WTC11 (cell line): Measurements from ENCODE around the gene NUDT3.

Source experiments
- E2F4 ChIP-seq: sonication (generic); formaldehyde crosslinking; IDR thresholded peaks from 2 replicates; pipeline ENCODE4 v1.8.1; 2022; ENCODE audit warnings: low read depth, mild to moderate bottlenecking, moderate library complexity, missing genetic modification reagents, borderline replicate concordance
- JUN ChIP-seq: sonication (generic); formaldehyde crosslinking; IDR thresholded peaks from 2 replicates; pipeline ENCODE4 v1.8.0; 2023; ENCODE audit warnings: mild to moderate bottlenecking, missing genetic modification reagents
- USF2 ChIP-seq: sonication (generic); formaldehyde crosslinking; IDR thresholded peaks from 2 replicates; pipeline ENCODE4 v1.8.1; 2023; ENCODE audit warnings: mild to moderate bottlenecking, missing genetic modification reagents, moderate library complexity

- TF ChIP-seq JUN (CRISPR knock-in tag) (no peak), USF2 (CRISPR knock-in tag) (no peak), E2F4 (CRISPR knock-in tag) (no peak)
Measured at GRCh38 chr6:34352305-34352937, 40.0 kb downstream of the NUDT3 start.
